Glutamatergic neuron (in vitro differentiated cells): ENCODE data around the gene SPANXC. TPM values are rescaled to one million over a fixed set of nuclear protein-coding genes. Genes with fewer than 3 reads are reported as not detected.

ENCODE experiments used
- DNase-seq: peaks from one replicate; pipeline ENCODE4 v3.0.0; 2022
- H3K27ac Mint-ChIP-seq: one replicate; pipeline ENCODE4 v1.8.0; 2020; ENCODE audit warnings: mild to moderate bottlenecking, mixed read lengths, inconsistent platforms; ENCODE audit not compliant: unreplicated experiment
- H3K27me3 Mint-ChIP-seq: one replicate; pipeline ENCODE4 v1.8.0; 2020; ENCODE audit warnings: mild to moderate bottlenecking, moderate library complexity, mixed read lengths, inconsistent platforms; ENCODE audit not compliant: unreplicated experiment
- H3K36me3 Mint-ChIP-seq: one replicate; pipeline ENCODE4 v1.8.0; 2020; ENCODE audit warnings: mild to moderate bottlenecking, mixed read lengths, inconsistent platforms; ENCODE audit not compliant: unreplicated experiment
- H3K4me1 Mint-ChIP-seq: one replicate; pipeline ENCODE4 v1.8.0; 2020; ENCODE audit warnings: mild to moderate bottlenecking, low read depth, mixed read lengths, inconsistent platforms; ENCODE audit not compliant: unreplicated experiment
- H3K4me3 Mint-ChIP-seq: one replicate; pipeline ENCODE4 v1.8.0; 2020; ENCODE audit warnings: mild to moderate bottlenecking, mixed read lengths, inconsistent platforms; ENCODE audit not compliant: unreplicated experiment
- H3K9me3 Mint-ChIP-seq: one replicate; pipeline ENCODE4 v1.8.0; 2020; ENCODE audit warnings: mild to moderate bottlenecking, moderate library complexity, mixed read lengths, inconsistent platforms; ENCODE audit not compliant: unreplicated experiment
- CTCF ChIP-seq: fragments of 200-600 bp; sonication (generic); IDR thresholded peaks from one replicate; pipeline ENCODE4 v1.5.0; 2021; ENCODE audit not compliant: partially characterized antibody, unreplicated experiment
- total RNA-seq: library from RNA; stranded (reverse); fragmentation: NEBNext Ultra II Directional; extraction: Animal tissue kit (Norgen Biotek cat#: 25700); gene quantifications from one replicate; pipeline ENCODE4 v1.2.1, GENCODE V29; 2021; ENCODE audit not compliant: unreplicated experiment

SPANXC gene
- total RNA-seq, 1 donor from 2014 or later, result not detected

DNA sequence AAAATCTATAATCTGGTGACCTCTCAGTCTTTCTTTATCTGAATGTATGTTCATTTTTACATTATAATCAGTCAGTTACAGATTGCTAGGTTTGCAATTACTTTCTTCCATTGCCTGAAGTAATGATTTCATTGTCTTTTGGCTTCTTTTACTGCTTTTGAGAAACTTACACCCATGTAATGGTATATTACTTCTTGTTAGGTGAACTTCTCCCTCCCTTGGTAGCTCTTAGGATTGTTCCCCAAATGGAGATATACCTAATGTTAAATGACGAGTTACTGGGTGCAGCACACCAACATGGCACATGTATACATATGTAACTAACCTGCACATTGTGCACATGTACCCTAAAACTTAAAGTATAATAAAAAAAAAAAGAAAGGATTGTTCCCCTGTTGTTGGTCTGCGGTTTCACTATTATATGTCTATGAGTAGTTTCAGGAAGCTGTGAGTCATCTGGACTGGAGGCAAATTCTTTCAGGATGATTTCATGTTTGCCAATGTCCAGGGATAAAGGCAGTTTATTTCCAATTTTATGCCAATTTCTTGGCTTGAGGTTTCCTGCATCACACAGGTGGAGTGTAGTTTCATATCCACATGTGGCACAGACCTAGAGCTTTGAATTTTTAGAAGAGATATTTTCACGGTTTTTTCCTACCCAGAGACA lies 21.8 kb downstream of the SPANXC start:
- H3K27ac Mint-ChIP-seq, result no peak overlapping the region
- H3K4me1 Mint-ChIP-seq, result no peaks in the 10 kb centered on the region
- H3K9me3 Mint-ChIP-seq, result no peaks in the 10 kb centered on the region
- no peak for TF ChIP-seq CTCF
- no peak overlapping the region for H3K4me3 Mint-ChIP-seq
- no peaks in the 10 kb centered on the region for H3K27me3 Mint-ChIP-seq
- no peak for DNase-seq
- H3K36me3 Mint-ChIP-seq, result no peaks in the 10 kb centered on the region

GRCh38 chrX:141214196-141214595 lies 28.1 kb downstream of the SPANXC start:
- TF ChIP-seq CTCF, result no peak
- no peaks in the 10 kb centered on the region for H3K4me1 Mint-ChIP-seq
- no peaks in the 10 kb centered on the region for H3K9me3 Mint-ChIP-seq
- no peaks in the 10 kb centered on the region for H3K27me3 Mint-ChIP-seq
- no peak overlapping the region for H3K4me3 Mint-ChIP-seq
- no peaks in the 10 kb centered on the region for H3K36me3 Mint-ChIP-seq
- H3K27ac Mint-ChIP-seq, result no peak overlapping the region
- DNase-seq, result no peak

- H3K27me3 Mint-ChIP-seq, result no peaks in the 10 kb centered on the region
- no peaks in the 10 kb centered on the region for H3K36me3 Mint-ChIP-seq
- H3K9me3 Mint-ChIP-seq, result no peaks in the 10 kb centered on the region
- no peaks in the 10 kb centered on the region for H3K4me1 Mint-ChIP-seq
- no peak for TF ChIP-seq CTCF
- H3K4me3 Mint-ChIP-seq, result no peak overlapping the region
- DNase-seq, result no peak
- H3K27ac Mint-ChIP-seq, result no peak overlapping the region
Observed at GRCh38 chrX:141201962-141202361, 40.4 kb downstream of the SPANXC start.

Other genes starting within 250 kb of the SPANXC start
- gene SPANXB1, start 239.9 kb downstream of the SPANXC start, total RNA-seq, result not detected
- gene LDOC1, start 65.4 kb downstream of the SPANXC start, total RNA-seq, result 39.1 TPM